Skin epidermis (tissue), 12 donors: ENCODE measurements around the gene FLOT2.
"Not testable (repeated sequence)": the region's sequence is repeated elsewhere in the genome, so short reads cannot be mapped to it uniquely, and the experiment has no call there.

ENCODE experiments used
- H3K27ac ChIP-seq, 21 experiments: fragments of 200-600 bp; sonication (generic) in 11 of 21; one replicate each; pipeline ENCODE4 v1.5.0; 2020; ENCODE audit warnings: mild to moderate bottlenecking in 3 of 21, inconsistent platforms in 2 of 21, moderate library complexity in 2 of 21
- H3K4me3 ChIP-seq, 7 experiments: fragments of 200-600 bp; sonication (generic) in 2 of 7; one replicate each; pipeline ENCODE4 v1.5.0; 2020; ENCODE audit warnings: inconsistent platforms in 2 of 7, mild to moderate bottlenecking in 2 of 7, moderate library complexity in 1 of 7

Gene FLOT2

GRCh38 chr17:28899212-28899815 lies 1.8 kb upstream of the FLOT2 start:
- no peak overlapping the region for H3K4me3 ChIP-seq
- H3K27ac ChIP-seq, result peak overlapping the region in 5 of 21 experiments; percentile 2 to 95 (median 27)

GRCh38 chr17:28898527-28898955 lies 1.0 kb upstream of the FLOT2 start:
- no peak overlapping the region for H3K4me3 ChIP-seq
- peak overlapping the region in 15 of 21 experiments; percentile 79 to 100 (median 95) for H3K27ac ChIP-seq

- peak overlapping the region; percentile 56 to 85 (median 77) for H3K4me3 ChIP-seq
These were observed 415 bp upstream of the FLOT2 start for GRCh38 chr17:28897769-28898526.

DNA sequence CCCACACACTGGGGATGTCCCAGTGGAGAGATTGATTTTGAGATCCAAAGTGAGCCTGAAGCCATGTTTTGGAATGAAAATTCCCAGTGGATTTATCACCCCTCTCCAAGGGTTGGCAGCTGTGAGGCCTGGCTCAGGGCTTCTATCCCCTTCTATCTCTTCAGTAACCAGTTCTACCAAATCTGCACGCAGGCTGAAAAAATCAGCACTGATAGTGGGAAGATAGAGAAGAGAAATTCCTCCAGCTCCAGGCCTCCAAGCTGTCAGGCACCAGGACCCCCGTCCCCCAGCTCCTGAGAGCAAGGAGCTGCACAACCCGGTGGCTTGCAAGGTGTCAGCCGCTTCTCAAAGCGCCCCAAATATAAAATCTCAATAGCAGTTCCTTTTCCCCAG lies 1.0 kb downstream of the FLOT2 start:
- Histone ChIP-seq H3K27ac (peak overlapping the region in 20 of 21 experiments; percentile 79 to 100 (median 96)), H3K4me3 (peak overlapping the region; percentile 56 to 85 (median 77))

More at GRCh38 chr17:28897769-28898526, 415 bp upstream of the FLOT2 start:
- H3K27ac ChIP-seq, result peak overlapping the region; percentile 79 to 100 (median 95)

GRCh38 chr17:28895794-28896447 lies 1.6 kb downstream of the FLOT2 start:
- Histone ChIP-seq H3K27ac (peak overlapping the region in 19 of 21 experiments; percentile 79 to 100 (median 95)), H3K4me3 (peak overlapping the region; percentile 56 to 85 (median 77))

DNA sequence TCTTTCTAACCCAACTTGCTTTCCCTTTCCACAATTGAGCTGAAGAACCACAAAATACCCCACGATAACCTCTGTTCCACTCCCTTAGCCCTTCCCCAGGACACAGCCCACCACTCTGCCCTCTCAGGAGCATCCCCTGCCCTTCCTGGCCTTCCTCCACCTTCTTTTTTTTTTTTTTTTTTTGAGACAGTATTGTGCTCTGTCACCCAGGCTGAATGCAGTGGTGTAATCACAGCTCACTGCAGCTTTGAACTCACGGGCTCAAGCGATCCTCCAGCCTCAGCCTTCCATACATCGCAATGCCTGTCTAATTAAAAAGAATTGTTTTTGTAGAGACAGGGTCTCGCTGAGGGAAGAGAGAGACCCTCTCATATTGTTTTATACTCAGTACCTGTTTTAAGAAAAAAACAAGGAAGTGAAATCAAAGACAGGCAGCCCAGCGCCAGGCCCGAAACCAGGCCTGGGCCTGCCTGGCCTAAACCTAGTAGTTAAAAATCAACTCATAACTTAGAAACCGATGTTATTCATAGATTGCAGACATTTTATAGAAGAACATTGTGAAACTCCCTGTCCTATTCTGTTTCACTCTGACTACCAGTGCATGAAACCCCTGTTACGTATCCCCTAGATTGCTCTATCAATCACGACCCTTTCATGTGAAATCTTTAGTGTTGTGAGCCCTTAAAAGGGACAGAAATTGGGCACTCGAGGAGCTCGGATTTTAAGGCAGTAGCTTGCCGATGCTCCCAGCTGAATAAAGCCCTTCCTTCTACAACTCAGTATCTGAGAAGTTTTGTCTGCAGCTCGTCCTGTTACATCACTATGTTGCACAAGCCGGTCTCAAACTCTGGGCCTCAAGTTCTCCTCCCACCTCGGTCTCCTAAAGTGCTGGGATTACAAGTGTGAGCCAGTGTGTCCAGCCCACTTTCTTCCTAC lies 4.0 kb downstream of the FLOT2 start:
- H3K4me3 ChIP-seq, result not testable (repeated sequence)
- peak overlapping the region in 20 of 21 experiments; percentile 57 to 100 (median 76) for H3K27ac ChIP-seq

GRCh38 chr17:28892024-28892423 lies 5.5 kb downstream of the FLOT2 start:
- H3K4me3 ChIP-seq, result no peak overlapping the region
- H3K27ac ChIP-seq, result peak overlapping the region in 6 of 21 experiments; percentile 27 to 100 (median 76)

DNA sequence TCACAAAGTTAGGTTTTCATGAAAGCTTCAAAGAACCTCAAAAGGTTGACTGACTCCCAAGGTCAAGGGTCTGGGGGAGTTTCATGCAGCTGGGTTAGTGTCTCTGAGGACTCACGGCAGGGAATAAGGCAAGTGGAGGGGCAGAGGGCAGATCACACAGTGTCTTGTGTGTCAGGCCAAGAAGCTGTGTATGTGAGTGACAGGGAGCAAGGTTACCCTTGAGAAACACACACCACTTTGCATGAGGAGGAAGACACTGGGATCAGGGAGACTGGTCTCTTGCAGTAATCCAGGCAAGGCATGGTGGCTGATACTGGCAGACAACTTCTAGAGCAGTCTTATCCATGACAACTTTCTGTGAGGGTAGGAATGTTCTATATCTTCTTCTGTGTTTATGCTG lies 6.3 kb downstream of the FLOT2 start:
- H3K4me3 ChIP-seq, result no peak overlapping the region
- H3K27ac ChIP-seq, result no peak overlapping the region

GRCh38 chr17:28889996-28890395 lies 7.5 kb downstream of the FLOT2 start:
- Histone ChIP-seq H3K27ac (peak overlapping the region in 1 of 21 experiments; percentile 41), H3K4me3 (no peak overlapping the region)

GRCh38 chr17:28888832-28889231 lies 8.7 kb downstream of the FLOT2 start:
- no peak overlapping the region for H3K27ac ChIP-seq
- H3K4me3 ChIP-seq, result no peak overlapping the region

GRCh38 chr17:28887871-28888471 lies 9.6 kb downstream of the FLOT2 start:
- no peak overlapping the region for H3K4me3 ChIP-seq
- peak overlapping the region in 1 of 21 experiments; percentile 1 for H3K27ac ChIP-seq

GRCh38 chr17:28885951-28886350 lies 11.6 kb downstream of the FLOT2 start:
- Histone ChIP-seq H3K4me3 (no peak overlapping the region), H3K27ac (peak overlapping the region in 1 of 21 experiments; percentile 25)

GRCh38 chr17:28885363-28885762 lies 12.2 kb downstream of the FLOT2 start:
- Histone ChIP-seq H3K27ac (no peak overlapping the region), H3K4me3 (no peak overlapping the region)

GRCh38 chr17:28883967-28884702 lies 13.4 kb downstream of the FLOT2 start:
- Histone ChIP-seq H3K4me3 (no peak overlapping the region), H3K27ac (no peak overlapping the region)

DNA sequence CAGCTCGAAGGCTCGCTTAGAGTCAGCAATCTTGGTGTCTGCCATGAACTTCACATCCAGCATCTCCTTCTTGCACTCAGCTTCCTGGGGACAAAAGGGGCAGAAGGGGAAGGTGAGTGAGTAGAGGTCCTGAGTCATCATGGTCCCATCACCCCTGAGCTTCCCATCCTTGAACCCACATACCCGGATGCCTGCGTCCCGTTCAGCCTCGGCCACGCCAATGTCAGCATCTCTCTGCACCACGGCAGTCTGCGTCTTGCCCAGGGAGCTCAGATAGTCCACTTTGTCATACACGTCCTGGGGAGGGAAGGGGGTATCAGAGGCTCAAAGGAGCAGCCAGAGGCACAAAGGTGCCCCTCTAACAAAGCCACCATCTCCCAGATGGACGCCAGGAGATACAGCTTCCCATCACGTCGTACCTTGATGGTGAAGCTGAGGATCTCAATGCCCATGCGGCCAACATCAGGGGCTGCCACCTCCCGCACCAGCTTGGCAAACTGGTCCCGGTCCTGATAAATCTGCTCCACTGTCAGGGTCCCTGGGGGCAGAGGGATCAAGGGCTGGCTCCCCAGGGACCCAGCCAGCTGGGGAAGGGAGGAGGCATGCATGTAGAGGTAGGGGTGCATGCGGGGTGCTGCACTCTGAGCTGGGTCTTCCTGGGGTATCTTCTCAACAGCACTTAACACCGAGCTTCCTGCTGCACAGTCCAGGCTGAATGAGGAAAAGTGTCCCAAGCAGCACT lies 15.2 kb downstream of the FLOT2 start:
- Histone ChIP-seq H3K27ac (no peak overlapping the region), H3K4me3 (no peak overlapping the region)

DNA sequence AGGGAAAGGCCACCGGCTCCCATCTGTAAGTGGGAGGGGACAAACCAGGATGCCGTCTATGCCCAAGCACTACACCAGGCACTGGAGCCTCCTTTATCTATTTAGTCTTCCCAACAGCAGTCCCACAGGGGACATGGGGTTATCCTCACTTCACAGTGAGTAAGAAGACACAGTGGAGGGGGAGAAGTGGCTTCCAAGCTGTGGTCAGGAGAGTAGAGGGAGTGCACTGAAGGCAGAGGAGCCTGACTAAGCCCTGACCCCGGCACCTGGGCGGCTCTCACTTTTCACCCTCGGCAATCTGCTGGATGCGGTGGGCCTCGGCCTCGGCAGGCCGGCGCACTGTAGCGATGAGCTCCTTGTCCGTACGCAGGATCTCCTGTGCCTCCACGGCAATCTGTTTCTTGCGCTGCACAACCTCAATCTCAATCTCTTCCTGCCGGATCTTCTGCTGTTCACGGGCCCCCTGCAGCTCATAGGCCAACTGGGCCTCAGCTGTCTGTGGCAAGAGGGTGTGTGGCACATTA lies 15.9 kb downstream of the FLOT2 start:
- H3K4me3 ChIP-seq, result no peak overlapping the region
- no peak overlapping the region for H3K27ac ChIP-seq

DNA sequence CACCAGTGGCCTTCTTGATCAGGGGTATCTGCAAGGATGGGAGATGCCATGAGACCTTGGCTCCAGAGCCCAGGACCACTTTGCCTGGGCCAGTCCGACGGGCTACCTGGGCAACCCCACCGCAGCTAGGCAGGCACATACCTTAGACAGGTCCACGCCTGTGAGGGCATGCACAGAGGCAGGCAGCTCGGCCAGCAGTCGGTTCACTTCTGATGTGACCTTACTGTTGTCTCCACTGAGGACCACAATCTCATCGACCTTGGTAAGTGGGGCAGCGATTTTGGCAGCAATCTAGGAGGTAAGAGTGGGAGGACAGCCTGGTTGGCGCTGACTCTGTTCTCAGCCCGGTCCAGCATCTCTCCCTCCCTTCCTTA lies 17.0 kb downstream of the FLOT2 start:
- no peak overlapping the region for H3K27ac ChIP-seq
- H3K4me3 ChIP-seq, result no peak overlapping the region
